ENCODE results near the gene RPS6KA6.

Gene RPS6KA6

GRCh38 chrX:84187533-84188319 is at the start of gene RPS6KA6:
Gene RPS6KA6 (minus strand): TSS chrX:84188199. CDS start chrX:84187899, 300 bp downstream.
- no peak for DNase-seq (ENCODE audit: low read depth)

- no peak for DNase-seq (ENCODE audit: low read depth)
Observed at GRCh38 chrX:84224741-84225140, 36.7 kb upstream of the RPS6KA6 start.

DNA sequence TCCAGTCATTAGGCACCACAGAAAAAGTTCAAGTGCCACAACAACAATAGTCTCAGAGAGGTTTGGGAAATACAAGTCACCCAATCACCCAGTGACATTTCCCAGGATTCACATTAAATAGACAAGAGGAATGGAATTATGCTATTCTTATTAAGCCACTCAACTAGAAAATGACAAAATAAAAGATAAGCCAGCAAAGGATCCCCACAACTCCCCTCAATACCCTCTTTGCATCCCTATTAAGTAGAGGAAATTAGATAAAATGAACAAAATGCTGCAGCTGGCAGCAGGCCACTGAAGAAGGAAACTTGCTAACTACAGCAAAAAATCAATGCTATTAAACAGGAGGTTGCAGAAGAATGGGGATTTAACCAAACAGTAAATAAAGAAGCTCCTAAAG is 35.3 kb upstream of the RPS6KA6 start:
- no peak for DNase-seq (ENCODE audit: low read depth)

DNA sequence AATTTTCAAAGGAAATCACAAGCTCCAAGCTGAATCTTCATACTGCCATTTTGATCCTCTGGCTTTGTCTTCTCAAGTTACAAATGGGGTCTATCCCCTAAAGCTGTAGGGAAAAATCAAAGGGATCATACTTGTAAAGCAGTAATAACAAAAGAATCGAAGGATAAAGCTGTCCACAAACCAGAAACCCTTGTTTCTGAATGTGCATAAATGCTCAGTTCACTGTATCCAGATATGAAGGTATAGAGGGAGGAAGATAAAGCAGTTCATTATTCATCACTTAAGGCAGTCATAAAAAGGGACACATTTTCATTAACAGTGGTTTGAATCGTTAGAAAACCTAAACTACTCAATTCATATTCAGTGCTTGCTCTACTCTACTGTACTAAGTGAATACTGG is 33.2 kb upstream of the RPS6KA6 start:
- DNase-seq (ENCODE audit: low read depth), result no peak

GRCh38 chrX:84219551-84219950 is 31.6 kb upstream of the RPS6KA6 start:
- no peak for DNase-seq (ENCODE audit: low read depth)

DNA sequence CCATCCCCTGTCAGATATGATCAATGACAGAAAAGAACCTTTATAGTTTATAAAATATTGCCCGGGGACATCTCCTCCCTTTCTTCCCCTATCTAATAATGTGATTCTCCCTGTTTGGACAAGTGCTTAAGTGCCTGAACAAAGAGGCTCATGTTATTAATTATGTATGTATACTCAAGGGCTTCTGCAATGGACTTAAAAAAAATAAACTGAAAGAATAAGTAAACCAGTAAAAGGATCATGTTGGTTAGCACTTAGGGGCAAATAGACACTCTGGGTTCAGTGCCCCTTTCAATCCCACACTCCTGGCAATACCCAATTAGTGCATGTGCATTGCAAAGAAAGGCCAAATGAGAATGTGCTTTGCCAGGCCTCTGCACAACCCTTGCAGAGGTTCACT is 30.7 kb upstream of the RPS6KA6 start:
- no peak for DNase-seq (ENCODE audit: low read depth)

DNA sequence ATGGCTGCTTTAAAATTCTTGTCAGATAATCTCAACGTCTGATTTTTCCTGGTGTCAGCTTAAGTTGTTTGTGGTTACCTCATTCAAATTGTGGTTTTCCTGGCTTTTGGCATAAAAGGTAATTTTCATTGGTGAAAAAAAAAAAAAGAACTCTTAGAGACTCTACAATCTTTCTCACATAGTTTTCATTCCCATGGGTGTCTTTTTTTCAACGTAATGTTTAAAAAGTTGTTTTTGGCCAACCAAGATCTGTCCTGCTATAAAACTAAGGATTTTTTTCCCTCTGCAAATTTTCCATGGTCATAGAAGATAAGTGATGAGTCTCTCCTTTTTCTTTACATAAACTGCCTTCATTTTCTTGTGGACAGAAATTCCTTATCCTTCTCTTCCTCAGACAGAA is 28.9 kb upstream of the RPS6KA6 start:
- DNase-seq (ENCODE audit: low read depth), result no peak

GRCh38 chrX:84216406-84216805 is 28.4 kb upstream of the RPS6KA6 start:
- no peak for DNase-seq (ENCODE audit: low read depth)

GRCh38 chrX:84205276-84205675 is 17.3 kb upstream of the RPS6KA6 start:
- DNase-seq (ENCODE audit: low read depth), result no peak

GRCh38 chrX:84199688-84200087 is 11.7 kb upstream of the RPS6KA6 start:
- DNase-seq (ENCODE audit: low read depth), result no peak

DNA sequence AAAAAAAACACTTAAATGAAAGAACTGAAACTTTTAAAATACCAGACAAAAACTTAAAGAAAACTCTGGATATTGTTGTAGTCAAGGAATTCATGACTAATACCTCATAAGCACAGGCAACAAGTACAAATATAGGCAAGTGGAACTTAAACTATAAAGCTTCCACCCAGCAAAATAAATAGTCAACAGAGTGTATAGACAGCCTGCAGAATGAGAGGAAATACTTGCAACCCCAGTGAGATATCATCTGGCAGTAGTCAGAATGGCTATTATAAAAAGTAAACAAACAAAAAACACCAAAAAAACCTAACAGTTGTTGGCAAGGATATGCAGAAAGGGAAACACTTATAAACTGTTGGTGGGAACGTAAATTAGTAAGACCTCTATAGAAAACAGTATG is 9.6 kb upstream of the RPS6KA6 start:
- no peak for DNase-seq (ENCODE audit: low read depth)

GRCh38 chrX:84192006-84192405 is 4.0 kb upstream of the RPS6KA6 start:
- DNase-seq (ENCODE audit: low read depth), result no peak

DNA sequence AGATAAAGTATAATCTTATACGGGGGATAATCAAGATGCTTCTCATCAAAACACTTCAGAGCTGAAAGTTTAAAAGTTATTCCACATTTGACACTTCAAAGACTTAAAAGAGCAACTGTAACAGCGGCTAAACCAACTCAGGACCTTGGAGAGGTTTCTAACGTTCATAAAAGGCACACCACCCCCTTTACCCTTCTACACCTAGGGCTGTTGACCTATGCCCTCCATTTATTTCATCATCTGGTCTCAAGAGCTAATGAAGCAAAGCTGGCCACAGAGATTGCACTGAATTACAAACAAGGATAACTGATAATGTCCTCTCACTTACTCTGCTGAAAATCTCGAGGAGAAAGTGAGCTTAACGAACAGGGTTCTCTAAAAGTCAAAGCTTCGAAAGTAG is 1.1 kb upstream of the RPS6KA6 start:
- no peak for DNase-seq (ENCODE audit: low read depth)

GRCh38 chrX:84188320-84188834 is 378 bp upstream of the RPS6KA6 start:
- DNase-seq (ENCODE audit: low read depth), result no peak

GRCh38 chrX:84186603-84187532 is 1.1 kb downstream of the RPS6KA6 start:
- DNase-seq (ENCODE audit: low read depth), result no peak

DNA sequence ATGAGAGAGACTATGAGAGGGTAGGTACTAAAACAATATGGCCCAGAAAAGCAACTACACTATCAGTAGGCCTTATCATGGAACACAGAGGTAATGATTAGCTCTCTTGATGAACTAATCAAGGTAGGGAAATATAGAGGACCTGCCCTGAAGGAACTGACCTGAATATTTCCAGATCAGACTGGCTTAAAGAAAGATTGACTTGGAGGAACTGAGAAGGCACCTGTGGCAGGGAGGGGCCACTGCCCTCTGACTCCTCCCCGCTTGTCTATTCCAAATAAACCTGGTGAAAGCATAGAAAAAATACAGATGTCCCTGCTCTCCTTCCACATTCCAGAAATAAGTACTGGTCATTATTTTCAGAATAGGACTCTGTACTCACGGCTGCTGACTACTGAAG is 5.5 kb downstream of the RPS6KA6 start:
- DNase-seq (ENCODE audit: low read depth), result no peak

GRCh38 chrX:84175958-84176357 is 12.0 kb downstream of the RPS6KA6 start:
- no peak for DNase-seq (ENCODE audit: low read depth)

- DNase-seq (ENCODE audit: low read depth), result no peak
Observed at GRCh38 chrX:84175274-84175673, 12.7 kb downstream of the RPS6KA6 start.

DNA sequence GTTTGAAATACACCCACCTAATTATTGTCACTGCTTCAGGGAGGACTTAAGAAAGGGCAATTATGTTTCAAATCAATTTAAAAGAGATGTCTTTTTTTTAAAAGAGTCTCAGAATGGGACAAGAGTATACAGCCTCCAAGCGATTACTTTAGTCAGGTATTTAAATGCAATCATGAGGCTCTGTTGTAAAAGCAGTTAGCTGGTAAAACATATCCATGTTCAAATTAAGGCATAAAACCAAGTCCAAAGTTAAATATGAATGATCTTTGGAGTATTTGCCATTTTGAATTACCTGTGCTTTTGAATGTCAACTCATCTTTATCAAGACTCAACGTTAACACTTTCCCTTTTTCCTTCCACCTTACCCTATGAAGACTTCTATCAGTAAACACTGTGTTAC is 13.7 kb downstream of the RPS6KA6 start:
- no peak for DNase-seq (ENCODE audit: low read depth)

DNA sequence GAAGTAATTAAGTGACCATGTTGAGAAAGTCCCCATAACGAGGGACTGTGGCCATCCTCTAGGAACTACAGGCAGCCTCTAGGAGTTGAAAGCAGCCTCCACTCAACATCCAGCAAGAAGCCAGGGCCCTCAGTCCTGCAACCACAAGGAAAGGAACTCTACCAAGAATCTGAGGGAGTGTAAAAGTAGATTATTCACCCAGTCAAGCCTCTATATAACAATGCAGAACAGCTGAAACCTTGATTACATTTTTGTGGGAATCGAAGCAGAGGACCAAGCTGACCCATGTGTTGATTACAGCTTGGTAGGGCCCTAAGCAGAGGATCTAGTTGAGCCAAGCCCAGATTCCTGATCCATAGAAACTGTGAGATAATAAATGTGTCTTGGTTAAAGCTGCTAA is 17.1 kb downstream of the RPS6KA6 start:
- DNase-seq (ENCODE audit: low read depth), result no peak

DNA sequence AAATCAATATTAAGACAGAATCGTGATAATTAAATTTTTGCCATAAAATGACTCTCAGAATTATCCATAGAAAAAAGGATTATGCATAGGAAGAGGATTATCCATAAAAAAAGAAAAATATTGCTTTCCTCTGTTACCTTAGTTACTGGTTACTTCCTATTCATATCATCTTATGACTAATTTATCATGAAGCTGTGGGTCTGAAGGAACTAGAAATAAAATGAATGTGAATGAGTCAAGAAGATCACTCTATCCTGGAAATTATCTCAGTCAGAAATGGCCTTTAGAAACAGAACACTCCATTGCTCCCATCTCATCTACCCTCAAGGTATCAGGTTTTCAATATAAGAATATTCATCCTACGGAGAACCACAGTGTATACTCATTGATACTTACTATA is 19.4 kb downstream of the RPS6KA6 start:
- no peak for DNase-seq (ENCODE audit: low read depth)

DNA sequence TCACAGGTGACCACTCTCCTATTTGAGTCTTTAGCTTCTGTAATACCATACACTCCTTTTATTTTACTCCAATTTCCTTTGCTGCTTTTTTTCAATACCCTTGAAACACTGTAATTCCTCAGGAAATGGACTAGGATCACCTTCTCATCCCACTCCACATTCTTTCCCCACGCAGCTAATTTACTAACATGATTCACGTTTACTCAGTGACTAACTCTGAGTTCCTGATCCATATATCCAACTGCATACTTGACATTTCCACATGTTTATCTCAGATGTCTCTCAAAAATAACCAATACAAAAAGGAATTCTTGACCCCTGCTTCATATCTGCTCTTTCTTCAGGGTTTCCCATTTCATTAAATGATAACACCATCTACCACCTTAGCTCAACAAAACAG is 19.9 kb downstream of the RPS6KA6 start:
- DNase-seq (ENCODE audit: low read depth), result no peak

DNA sequence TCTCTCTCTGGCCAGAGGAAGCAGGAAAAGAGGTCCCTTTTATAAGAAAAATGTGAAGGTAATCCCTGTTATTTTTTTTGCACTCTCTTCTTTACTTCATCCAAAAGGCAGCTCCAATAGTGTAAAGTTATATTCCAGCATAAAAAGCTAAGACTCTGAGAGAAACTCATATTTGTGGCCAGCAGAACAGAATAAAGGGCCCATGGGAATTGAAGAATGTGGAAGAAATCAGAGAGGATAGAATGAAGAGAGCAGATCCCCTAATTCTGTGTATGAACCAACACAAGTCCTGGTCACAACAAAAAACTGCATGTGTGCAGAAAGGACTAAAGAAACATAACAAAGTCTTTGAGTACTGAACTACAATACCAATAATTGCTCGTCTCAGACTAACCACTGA is 22.3 kb downstream of the RPS6KA6 start:
- no peak for DNase-seq (ENCODE audit: low read depth)
